ENCODE results near the gene INPP4A.

DNA sequence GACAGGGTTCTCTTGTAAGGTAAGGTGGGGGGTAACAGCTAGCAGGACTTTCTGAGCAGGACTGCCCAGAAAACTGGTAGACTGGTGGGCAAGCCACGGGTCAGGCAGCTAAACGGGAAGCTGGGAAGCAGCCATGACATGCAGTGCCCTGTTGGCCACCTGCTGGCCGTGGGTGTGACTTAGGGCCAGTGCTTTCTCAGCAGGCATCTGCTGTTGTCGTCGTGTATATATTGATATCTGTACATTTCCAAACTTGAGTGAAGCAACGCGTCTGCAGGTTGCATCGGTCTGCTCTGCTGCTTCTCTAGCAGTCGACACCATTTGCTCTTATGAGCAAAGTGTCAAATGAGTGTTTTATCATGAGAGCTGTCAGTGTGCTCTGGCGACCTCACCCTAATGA is 132.7 kb downstream of the INPP4A start:
- TF ChIP-seq, protein P1, sequence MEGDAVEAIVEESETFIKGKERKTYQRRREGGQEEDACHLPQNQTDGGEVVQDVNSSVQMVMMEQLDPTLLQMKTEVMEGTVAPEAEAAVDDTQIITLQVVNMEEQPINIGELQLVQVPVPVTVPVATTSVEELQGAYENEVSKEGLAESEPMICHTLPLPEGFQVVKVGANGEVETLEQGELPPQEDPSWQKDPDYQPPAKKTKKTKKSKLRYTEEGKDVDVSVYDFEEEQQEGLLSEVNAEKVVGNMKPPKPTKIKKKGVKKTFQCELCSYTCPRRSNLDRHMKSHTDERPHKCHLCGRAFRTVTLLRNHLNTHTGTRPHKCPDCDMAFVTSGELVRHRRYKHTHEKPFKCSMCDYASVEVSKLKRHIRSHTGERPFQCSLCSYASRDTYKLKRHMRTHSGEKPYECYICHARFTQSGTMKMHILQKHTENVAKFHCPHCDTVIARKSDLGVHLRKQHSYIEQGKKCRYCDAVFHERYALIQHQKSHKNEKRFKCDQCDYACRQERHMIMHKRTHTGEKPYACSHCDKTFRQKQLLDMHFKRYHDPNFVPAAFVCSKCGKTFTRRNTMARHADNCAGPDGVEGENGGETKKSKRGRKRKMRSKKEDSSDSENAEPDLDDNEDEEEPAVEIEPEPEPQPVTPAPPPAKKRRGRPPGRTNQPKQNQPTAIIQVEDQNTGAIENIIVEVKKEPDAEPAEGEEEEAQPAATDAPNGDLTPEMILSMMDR (optimal IDR thresholded peaks at IDR 0.05 in 1 of 3, IDR thresholded peaks at IDR 0.05 in 1 of 3, conservative IDR thresholded peaks at IDR 0.05 in 1 of 3; ENCODE audit: extremely low read depth in 1 of 3, insufficient read depth in 2 of 3, low read length in 3 of 3), result peak in 1 of 3 experiments; percentile 29
- no peak for TF ChIP-seq EZH2 (IDR thresholded peaks at IDR 0.05; ENCODE audit: low read length)
